Panc1 (cell line): ENCODE results near the gene SLC6A2. TPM values are rescaled to one million over a fixed set of nuclear protein-coding genes. Genes with fewer than 3 reads are reported as not detected.

Source experiments
- ATAC-seq: fragments of 200-7000 bp; cut with Tn5 transposase; 2 replicates; pipeline ENCODE4 v1.9.1; 2020; ENCODE audit warnings: mild to moderate bottlenecking, moderate library complexity
- BruUV-seq: library from RNA; stranded (reverse); fragments of 400-500 nt; replicated peaks from 2 replicates; lab custom pipeline; 2021; lab: Mats Ljungman, UMichigan
- CTCF ChIA-PET: fragments of 300-600 bp; sonication (Branson Sonifier 250); formaldehyde crosslinking; loops from one replicate; lab custom pipeline; 2022; ENCODE audit warnings: antibody characterized with exemption; lab: Charles Lee
- POLR2A ChIA-PET: fragments of 300-600 bp; sonication (Branson Sonifier 250); formaldehyde crosslinking; loops from one replicate; lab custom pipeline; 2022; ENCODE audit warnings: antibody characterized with exemption; lab: Charles Lee
- DNase-seq: peaks from one replicate; pipeline ENCODE4 v3.0.0-alpha.2; 2010; ENCODE audit warnings: low read depth, low spot score
- H3K27ac ChIP-seq: 2 replicates; pipeline ENCODE4 v1.5.1; 2011; ENCODE audit warnings: mild to moderate bottlenecking, low read length, inconsistent platforms
- H3K27me3 ChIP-seq: fragments of 200-500 bp; sonication (Bioruptor generic); 2 replicates; pipeline ENCODE4 v1.6.0; 2014; ENCODE audit warnings: low read length, inconsistent platforms; ENCODE audit not compliant: control insufficient read depth, insufficient read depth
- H3K36me3 ChIP-seq: fragments of 200-500 bp; sonication (Bioruptor generic); 2 replicates; pipeline ENCODE4 v1.5.1; 2014; ENCODE audit warnings: inconsistent platforms, mild to moderate bottlenecking, low read length, moderate library complexity; ENCODE audit not compliant: control insufficient read depth, insufficient read depth
- H3K4me1 ChIP-seq: 2 replicates; pipeline ENCODE4 v1.5.1; 2011; ENCODE audit warnings: inconsistent platforms, mild to moderate bottlenecking, low read length, moderate library complexity; ENCODE audit not compliant: control insufficient read depth, insufficient read depth
- H3K4me3 ChIP-seq, 2 experiments: 2 replicates each; pipeline ENCODE4 v1.5.1; 2011 to 2012; ENCODE audit warnings: low read depth in 2 of 2, low read length in 2 of 2, mild to moderate bottlenecking in 2 of 2, inconsistent platforms in 1 of 2, moderate library complexity in 1 of 2
- H3K9me3 ChIP-seq: fragments of 200-500 bp; sonication (Bioruptor generic); 2 replicates; pipeline ENCODE4 v1.5.1; 2014; ENCODE audit warnings: low read depth, mild to moderate bottlenecking, inconsistent platforms, low read length, moderate library complexity; ENCODE audit not compliant: control insufficient read depth, insufficient read depth
- CTCF ChIP-seq: fragments of 450-650 bp; IDR thresholded peaks from 2 replicates; pipeline ENCODE4 v1.5.1; 2017; ENCODE audit warnings: mild to moderate bottlenecking
- POLR2AphosphoS5 ChIP-seq: IDR thresholded peaks from 2 replicates; pipeline ENCODE4 v1.6.1; 2012; ENCODE audit warnings: mild to moderate bottlenecking, low read depth, low read length, moderate library complexity
- REST ChIP-seq, 2 experiments: IDR thresholded peaks; 2 replicates each; pipeline ENCODE4 v1.6.1; 2011 to 2012; ENCODE audit warnings: low read depth in 2 of 2, control low read depth in 1 of 2, low read length in 1 of 2, mild to moderate bottlenecking in 1 of 2, moderate library complexity in 1 of 2; ENCODE audit not compliant: insufficient read depth in 1 of 2
- SIN3A ChIP-seq: IDR thresholded peaks from 2 replicates; pipeline ENCODE4 v1.6.1; 2012; ENCODE audit warnings: low read depth, mild to moderate bottlenecking, low read length, moderate library complexity, borderline replicate concordance; ENCODE audit not compliant: insufficient read depth
- TCF7L2 ChIP-seq: IDR thresholded peaks from 2 replicates; pipeline ENCODE4 v1.6.1; 2011; ENCODE audit warnings: mild to moderate bottlenecking, low read depth, low read length, inconsistent platforms
- in situ Hi-C: cut with HindIII; loops from 2 replicates; pipeline ENCODE4 v1.10.0; 2016; ENCODE audit warnings: low sequenced_read_pairs, low pct_unique_long_range_greater_than_20kb
- intact Hi-C: fragments of 100-400 bp; cut with micrococcal nuclease; formaldehyde crosslinking; loops from one replicate; pipeline ENCODE4 v1.10.0; 2022; ENCODE audit not compliant: unreplicated experiment
- total RNA-seq: library from RNA; stranded (reverse); gene quantifications from one replicate; pipeline ENCODE4 v1.2.1, GENCODE V29; 2021; ENCODE audit not compliant: unreplicated experiment

Gene SLC6A2
- total RNA-seq, 1 experiment from 2014 or later: 0.10 TPM

GRCh38 chr16:55645986-55646385, 9.8 kb upstream of the SLC6A2 start:
- Histone ChIP-seq H3K36me3 (no peaks in the 10 kb centered on the region), H3K27ac (no peak overlapping the region), H3K4me3 (no peak overlapping the region), H3K27me3 (no peaks in the 10 kb centered on the region; the same call in 1 of the 2 replicates), H3K4me1 (no peaks in the 10 kb centered on the region), H3K9me3 (no peaks in the 10 kb centered on the region)
- intact Hi-C loops: no loop called here
- DNase-seq (no peak), ATAC-seq (no peak)
- ChIA-PET POLR2A (no interaction called here), CTCF (no interaction called here)
- TF ChIP-seq TCF7L2 (no peak), POLR2AphosphoS5 (no peak), REST (IDR thresholded peaks at IDR 0.05; ENCODE audit: insufficient read depth in 1 of 2, low read depth in 2 of 2, low read length in 1 of 2) (no peak), CTCF (no peak), SIN3A (no peak)
- BruUV-seq: no TSS peak
- in situ Hi-C loops: no loop called here

GRCh38 chr16:55647343-55647742, 8.4 kb upstream of the SLC6A2 start:
- TF ChIP-seq REST (IDR thresholded peaks at IDR 0.05; ENCODE audit: insufficient read depth in 1 of 2, low read depth in 2 of 2, low read length in 1 of 2): no peak
- no peak for TF ChIP-seq TCF7L2
- no peak for TF ChIP-seq CTCF
- TF ChIP-seq SIN3A: no peak
- no peak for TF ChIP-seq POLR2AphosphoS5
- no peak for ATAC-seq
- no peaks in the 10 kb centered on the region; the same call in 1 of the 2 replicates for H3K27me3 ChIP-seq
- intact Hi-C loops: no loop called here
- no peak overlapping the region for H3K27ac ChIP-seq
- no peaks in the 10 kb centered on the region for H3K36me3 ChIP-seq
- ChIA-PET POLR2A (no interaction called here), CTCF (no interaction called here)
- BruUV-seq: no TSS peak
- in situ Hi-C loops: no loop called here
- no peak overlapping the region for H3K4me3 ChIP-seq
- no peak for DNase-seq
- H3K9me3 ChIP-seq: no peaks in the 10 kb centered on the region
- H3K4me1 ChIP-seq: no peaks in the 10 kb centered on the region
